Right lung (tissue), 5 donors: ENCODE results near the gene MAPKAP1. TPM values are rescaled to one million over a fixed set of nuclear protein-coding genes. Genes with fewer than 3 reads are reported as not detected.

Experiments used
- DNase-seq, 2 donors: peaks; one replicate each; pipeline ENCODE4 v3.0.0-alpha.2; 2013
- polyA plus RNA-seq, 5 donors: library from polyadenylated mRNA; unstranded; fragments of 120-200 nt; gene quantifications; one replicate each; pipeline versions ENCODE4 v1.2.1 to v1.2.3, GENCODE V29; 2013; ENCODE audit warnings: inconsistent platforms in 1 of 5, low replicate concordance in 1 of 5; ENCODE audit not compliant: insufficient read length in 5 of 5, insufficient read depth in 1 of 5

MAPKAP1 gene
- polyA plus RNA-seq, 5 donors: 55.7 to 66.6 (median 60.1) TPM

DNA sequence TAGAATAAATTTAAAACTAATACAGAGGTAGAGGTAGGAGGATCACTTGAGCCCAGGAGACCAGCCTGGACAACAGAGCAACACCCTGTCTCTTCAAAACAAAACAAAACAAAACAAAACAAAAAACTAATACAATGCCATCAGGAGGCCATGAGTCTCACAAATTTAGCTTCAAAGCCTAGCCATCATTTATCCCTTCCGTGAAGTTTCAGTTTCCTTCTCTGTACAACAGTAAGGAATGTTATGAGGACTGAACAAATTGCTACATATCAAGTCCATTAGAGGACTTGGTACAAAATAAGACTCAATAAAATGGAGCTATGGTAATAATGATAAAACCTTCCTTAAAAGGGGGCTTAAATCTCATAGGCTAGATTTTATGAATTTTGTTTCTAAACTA lies 60.8 kb downstream of the MAPKAP1 start:
- DNase-seq: no peak

DNA sequence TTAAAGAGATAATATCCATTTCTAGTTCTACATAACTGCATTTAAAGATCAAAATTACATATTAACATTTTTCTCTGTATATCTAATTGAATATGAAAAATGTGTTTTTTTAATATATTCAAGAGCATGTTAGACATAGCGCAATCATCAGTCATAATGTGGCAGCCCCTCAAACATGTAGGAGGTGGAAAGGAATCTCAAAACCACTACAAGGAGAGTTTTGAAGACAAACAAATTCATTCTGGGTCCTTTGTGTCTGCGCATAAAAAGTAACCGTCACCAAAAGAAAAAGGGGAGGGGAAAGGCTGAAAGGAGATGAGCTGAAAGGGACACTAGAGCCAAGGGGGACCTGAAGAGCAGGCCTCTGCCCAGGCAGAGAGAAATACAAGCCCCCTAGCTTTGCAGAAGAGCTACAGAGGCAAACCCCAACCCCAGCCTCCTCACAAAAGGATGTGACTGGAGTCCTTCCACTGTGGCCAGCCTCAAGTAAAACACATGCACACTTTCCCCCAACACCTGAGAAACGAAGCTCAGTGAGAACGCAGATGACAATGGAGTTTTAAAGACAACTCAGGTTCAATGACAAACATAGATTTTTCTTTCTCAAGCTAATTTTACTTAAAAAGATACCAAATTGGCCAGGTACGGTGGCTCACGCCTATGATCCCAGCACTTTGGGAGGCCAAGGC lies 62.0 kb downstream of the MAPKAP1 start:
- no peak for DNase-seq

DNA sequence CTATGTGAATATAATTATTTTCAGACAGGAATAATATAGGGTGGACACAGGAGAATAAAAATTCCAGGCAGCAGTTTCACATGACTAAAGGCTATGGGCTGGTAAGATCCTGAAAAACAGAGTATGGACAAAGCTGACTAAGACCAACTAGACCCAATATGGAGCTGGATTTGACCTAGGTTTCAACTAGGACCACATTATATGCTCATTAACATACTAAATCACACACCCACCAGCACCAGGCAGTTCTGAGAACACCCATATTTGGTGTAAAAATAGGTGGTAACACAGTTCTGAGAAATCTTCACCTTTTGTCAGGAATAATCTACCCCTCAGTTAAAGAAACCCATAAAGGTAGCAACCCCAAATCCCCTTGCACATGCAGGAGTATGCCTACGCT lies 64.7 kb downstream of the MAPKAP1 start:
- DNase-seq: no peak

DNA sequence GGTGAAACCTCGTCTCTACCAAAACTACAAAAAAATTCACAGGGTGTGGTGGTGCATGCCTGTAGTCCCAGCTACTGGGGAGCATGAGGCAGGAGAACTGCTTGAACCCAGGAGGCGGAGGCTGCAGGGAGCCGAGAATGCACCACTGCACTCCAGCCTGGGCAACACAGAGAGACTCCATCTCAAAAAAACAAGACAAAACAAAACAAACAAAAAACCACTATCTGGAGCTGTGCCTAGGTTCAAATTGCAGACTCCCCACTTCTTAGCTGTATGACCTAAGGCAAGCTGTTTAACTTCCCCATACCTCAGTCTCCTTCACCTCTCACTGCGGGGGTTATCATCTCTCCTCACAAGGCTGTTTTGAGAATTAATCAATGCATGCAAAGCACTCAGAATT lies 68.0 kb downstream of the MAPKAP1 start:
- no peak for DNase-seq

DNA sequence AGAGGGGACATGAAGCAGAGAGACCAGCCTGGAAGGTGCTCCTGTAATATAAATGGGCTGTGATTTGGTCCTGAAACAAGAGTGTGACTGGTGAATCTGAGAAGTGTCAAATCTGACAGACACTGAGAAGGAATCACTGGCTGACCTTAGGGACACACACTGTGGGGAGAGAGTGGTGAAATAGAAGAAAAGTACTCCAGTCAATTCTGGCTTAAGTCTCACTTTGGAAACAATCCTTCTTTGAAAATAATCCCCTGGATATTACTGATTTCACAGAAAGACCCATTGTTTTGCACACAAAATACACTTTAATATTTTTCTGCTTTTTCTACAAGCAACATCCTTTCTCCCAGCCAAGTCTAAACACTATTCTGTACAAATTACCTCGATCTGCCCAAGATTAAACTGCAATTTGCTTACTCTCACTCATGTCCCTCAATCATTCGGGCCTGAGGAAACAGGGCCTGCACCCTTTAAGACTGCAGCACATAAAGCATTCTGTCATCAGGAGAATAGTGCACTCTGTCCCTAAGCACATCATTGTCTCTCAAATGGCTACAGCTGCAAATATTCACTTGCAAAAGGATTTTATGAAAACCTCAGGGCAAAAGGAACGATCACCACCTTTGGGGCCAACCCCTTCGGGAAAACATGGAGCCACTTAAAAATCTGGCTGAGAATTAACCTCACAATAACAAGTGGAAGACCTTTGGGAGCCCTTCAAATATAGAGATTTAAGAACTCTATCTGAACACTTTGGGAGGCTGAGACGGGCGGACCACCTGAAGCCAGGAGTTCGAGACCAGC lies 68.6 kb downstream of the MAPKAP1 start:
- no peak for DNase-seq

DNA sequence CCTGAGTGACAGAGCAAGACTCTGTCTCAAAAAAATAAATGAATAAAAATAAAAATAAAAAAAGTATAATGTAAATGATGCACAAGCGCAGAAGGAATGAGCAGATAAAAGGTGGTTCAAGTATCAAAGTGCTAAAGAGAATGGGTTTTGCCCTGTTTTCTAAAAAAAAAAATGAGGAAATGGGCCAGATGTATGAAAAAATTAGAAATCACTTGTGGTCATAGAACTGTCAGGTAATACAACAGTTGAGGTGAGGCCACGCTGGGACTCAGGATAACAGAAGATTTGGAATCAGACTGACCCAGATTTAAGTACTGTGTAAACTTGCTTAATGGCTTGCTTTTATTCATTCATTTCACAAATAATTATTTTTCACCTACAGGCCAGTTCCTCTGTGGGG lies 69.8 kb downstream of the MAPKAP1 start:
- DNase-seq: no peak

DNA sequence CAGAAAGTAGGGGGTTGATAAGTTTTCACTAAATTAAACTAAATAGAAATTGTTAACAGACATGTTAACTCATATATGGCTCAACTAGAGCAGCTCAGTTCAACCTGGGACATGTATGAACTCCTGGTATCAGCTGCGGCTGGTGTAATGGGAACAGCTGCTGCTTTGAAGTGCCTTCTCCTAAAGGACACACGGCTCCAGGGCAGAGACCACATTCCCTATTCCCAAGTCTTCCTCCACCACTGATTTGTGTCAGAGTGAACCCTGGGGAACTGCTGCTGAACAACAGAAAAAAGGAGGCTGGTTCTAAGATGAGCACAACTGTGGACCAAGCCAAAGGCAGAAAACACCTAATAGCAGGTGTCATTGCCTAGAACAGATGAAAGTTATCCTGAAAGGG lies 71.1 kb downstream of the MAPKAP1 start:
- no peak for DNase-seq

DNA sequence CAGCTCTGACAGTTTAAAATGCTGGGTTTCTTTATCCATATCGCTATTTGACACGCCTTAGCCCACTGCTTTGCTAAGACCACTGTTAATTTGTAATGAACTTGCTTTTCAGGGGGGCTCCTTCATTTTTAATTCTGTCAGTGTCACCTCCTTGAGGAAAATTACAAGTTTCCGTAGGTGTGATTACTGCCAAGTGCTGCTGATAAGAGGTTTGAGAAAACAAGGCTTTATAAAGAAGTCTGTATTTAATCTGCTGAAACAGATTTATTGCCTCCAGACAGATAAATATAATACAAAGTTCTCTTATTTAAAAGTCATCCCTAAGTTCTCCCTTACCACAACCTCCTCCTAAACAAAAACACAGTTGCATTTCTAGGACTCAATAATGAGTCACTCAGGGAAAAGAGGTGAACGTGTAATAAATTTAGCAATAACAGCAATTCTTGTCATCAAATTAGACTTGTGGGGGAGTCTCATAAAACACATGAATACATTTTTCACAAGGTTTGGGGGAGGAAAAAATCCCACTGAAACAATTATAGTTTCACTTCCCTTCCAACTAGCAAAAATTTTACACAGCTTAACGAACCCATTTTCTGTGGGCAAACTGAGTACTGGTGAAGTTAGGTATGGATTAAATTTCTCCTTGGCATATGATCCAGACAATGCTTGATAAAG lies 72.8 kb downstream of the MAPKAP1 start:
- no peak for DNase-seq

DNA sequence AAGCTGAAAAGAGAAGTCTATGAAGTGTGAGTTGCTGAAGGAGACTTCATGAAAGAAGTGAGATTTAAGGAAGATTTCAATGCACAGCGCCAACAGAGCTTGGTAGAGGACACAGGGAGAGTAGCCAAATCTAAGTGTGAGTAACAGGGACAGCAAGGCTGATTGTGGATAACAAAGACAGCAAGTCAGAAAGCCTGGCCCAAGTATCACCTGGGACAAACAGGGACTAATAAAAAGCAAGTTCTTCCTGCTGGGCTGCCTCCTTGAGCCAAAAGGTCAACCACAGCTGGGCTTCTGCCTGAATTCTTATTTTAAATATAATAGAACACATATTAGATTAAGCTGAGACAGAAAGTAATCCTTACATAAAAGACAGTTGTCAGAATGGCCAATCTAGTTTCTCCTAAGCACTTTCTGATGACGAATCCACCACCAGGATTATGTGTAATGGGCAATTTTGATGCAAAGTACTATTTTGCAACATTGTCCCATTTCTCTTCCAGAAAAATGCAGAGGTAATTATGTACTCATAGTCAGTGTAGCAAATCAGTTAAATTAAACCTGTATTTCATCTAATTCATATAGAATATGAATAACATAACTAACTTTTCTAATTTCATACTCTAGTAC lies 73.8 kb downstream of the MAPKAP1 start:
- DNase-seq: no peak

DNA sequence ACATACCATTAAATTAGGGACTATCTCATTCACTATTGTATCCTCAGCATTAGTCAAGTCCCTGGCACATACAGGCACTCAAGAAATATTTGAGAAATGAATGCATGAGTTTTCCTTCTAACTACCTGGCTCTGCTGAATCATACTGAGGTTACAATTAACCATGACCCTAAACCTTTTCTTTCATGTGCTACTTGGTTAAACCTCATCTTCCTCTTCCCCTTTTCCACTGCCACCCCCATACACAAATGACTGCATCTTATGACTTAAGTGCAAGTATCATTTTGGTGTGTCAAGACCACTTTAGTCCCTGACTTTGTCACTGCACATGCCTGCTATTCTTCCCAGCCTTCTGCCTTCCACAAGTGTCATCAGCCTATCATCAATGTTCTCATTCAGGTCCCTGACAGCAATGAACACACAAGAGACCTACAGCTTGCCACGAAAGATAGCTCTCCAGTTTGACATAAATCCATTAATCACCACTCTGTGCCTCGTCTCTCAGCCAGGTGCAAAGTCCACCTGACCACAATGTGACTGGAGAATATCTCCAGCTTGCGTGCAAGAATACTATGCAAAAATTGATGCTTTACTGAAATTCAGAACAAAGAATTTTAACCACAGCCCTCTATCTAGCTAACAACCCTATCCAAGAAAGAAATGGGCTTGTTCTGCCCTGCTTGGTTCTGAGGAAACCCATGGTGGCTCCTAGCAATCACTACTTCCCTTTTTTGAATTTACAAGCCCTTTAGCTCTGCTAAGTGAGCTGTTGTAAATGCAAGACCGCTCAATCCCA lies 74.5 kb downstream of the MAPKAP1 start:
- DNase-seq: no peak

DNA sequence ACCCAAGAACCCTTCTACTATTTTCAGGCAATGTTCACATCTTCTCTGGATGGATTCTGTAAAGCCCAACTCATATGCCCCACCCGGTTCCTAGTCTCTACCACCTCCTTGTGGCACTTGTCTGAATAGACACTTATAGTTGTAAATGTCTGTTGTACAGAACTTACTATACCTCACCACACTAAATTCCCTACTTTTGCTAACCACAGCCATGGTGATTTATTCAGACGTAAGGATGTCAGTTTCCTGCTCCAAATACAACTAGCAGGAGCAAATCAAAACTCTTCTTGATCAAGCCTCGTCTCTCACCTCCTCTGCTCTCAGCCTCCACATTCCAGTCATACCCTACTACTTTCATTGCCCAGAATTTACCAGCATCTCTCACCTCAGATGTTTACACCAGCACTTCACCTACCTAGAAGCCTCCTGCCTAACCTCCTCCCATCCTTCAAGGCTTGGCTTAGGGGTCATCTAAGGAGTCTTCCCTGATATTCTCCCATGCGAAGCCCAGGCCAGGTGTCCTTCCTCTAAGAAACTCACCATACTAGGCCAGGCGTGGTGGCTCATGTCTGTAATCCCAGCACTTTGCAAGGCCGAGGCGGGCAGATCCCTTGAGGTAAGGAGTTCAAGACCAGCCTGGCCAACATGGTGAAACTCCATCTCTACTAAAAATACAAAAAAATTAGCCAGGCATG lies 75.5 kb downstream of the MAPKAP1 start:
- no peak for DNase-seq

DNA sequence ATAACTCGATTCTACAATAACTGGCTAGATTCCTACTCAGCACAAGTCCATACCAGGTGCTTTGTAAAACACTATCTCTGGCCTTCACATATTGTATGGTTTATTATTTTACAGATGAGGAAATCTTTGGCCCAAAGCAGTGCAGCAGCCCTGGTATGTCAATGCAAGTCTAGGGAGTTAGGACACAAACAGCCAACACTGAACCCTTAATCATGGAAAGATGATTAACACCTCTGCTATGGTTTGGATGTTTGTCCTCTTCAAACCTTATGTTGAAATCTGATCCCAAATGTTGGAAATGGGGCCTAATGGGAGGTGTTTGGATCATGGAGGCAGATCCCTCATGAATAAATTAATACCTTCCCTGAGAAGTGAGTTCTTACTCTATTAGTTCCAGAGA lies 76.6 kb downstream of the MAPKAP1 start:
- DNase-seq: no peak

DNA sequence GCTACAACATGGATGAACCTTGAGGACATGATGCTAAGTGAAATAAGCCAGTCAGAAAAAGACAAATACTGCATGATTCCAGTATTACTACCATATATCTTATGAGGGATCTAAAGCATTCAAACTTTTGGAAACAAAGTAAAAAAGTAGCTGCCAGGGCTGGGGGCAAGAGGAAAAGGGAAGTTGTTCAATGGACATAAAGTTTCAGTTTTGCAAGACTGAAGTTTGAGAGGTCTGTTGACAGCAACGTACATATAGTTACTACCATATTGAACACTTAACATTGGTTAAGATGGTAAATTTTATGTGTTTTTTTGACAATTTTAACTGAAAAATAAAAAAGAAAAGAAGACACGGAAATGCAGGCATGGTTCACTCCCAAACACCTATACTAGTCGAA lies 77.6 kb downstream of the MAPKAP1 start:
- DNase-seq: no peak

DNA sequence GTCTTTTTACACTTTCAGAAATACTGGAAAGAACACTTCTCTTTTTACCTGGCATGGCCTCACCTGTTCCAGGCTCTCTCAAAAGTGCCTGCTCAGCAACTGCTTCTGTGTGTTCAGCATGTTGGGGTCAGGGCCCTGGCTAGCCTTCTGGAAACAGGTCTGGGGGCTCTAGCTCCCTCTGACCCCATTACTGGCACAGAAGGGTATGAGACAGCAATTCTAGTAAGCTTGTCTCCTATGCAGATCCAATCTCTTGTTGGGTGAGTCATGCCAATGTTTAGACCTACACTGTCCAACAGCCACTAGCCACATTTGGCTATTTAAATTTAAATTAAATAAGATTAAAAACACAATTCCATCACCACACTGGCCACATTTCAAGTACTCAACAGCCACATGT lies 80.8 kb downstream of the MAPKAP1 start:
- no peak for DNase-seq

DNA sequence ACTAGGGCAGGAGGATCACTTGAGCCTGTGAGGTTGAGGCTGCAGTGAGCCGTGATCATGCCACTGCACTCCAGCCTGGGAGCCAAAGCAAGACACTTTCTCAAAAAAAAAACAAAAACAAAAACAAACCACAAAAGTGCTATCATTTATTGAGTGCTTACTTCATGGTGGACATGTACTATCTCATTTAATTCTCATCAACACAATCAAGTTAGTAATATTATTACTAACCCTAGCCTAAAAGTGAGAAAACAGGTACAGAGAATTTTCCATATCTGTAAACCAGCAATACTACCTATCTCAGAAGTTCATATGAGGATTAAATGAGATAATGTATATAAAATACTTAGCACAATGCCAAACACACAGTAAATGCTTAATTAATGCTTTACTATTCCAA lies 85.8 kb downstream of the MAPKAP1 start:
- DNase-seq: no peak

DNA sequence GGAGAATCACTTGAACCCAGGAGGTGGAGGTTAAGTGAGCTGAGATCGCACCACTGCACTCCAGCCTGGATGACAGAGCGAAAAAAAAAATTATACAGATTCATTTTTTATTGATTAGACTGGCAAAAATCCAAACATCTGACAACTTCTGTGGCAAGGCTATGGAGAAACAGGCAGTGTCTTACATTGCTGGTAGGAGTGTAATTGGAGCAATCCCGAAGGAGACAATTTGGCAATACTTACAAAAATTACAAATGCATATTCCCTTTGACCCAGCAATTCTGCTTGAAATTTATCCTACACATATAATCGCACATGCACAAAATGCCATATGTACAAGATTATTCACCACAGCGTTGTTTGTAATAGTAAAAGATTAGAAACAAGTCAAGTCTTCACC lies 86.8 kb downstream of the MAPKAP1 start:
- no peak for DNase-seq

DNA sequence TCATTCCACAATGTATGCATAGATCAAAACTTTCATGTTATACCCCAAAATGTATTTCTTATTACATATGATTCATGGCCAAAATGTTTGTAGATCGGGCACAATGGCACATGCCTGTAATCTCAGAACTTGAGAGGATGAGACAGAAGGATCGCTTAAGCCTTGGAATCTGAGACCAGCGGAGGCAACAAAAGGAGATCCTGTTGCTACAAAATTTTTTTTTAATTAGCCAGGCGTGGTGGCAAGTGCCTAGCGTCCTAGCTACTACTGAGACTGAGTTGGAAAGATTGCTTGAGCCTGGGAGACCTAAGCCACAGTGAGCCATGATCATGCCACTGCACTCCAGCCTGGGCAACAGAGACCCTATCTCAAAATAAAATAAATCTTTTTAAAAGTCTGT lies 89.9 kb downstream of the MAPKAP1 start:
- DNase-seq: no peak

DNA sequence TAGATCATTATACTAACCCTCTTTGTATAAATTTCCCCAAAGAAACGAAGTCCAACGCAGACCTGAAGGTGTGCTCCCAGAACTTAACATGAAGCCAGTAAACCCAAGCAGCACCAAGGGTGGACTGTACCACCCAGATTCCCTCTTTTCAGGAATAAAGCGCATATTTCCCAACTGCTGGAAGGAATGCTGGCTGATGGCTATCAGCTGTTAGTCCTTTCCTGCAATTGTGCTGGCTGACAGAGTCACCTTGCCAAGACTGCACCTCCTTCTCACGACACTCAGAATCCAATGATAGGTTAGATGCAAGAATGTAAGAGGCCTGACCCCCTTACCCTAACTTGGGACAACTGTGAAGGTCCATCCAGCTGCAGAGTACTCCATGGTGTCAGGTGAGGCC lies 93.9 kb downstream of the MAPKAP1 start:
- no peak for DNase-seq

DNA sequence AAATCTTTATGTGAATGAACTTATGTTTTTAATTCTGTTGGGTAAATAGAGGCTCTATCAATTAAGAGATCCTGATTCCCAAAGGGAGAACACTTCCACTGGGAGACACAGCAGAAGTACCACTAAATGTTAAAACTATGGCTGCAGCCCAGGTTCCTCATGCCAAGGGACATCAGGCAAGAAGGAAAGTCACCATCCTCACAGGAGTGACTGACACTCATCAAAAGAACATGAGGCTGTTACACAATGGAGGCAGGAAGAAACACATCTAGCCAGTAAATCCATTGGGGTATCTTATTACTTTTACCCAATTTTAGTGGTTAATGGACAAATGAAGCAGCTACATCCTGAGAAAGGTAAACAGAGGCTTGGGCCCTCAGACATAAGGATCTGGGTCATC lies 94.4 kb downstream of the MAPKAP1 start:
- no peak for DNase-seq

DNA sequence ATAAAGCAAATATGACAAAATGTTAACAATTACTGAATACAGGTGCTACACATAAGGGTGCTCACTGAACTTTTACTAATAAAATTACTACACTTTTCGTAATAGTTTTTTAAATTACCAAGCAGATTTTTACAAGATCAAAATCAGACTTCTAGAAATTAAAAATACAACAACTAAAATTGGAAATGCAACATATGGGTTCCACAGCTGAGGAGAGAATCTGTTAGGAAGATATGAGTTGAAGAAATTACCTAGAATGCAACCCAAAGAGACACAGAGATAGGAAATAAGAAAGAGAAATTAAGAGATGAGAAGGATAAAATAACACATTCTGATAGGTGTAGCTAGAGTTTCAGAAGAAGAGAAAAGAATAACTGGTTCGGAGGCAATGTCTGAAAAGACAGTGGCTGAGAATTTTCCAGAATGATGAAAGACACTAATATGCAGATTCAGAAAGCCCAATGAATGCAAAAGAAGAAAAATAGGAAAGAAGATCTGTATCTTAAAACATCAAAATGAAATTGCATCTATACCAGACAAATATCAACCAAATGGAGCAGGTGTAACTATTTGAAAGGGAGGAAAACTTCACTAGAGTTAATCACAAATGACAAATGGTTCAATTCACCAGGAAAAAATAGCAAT lies 95.8 kb downstream of the MAPKAP1 start:
- no peak for DNase-seq

DNA sequence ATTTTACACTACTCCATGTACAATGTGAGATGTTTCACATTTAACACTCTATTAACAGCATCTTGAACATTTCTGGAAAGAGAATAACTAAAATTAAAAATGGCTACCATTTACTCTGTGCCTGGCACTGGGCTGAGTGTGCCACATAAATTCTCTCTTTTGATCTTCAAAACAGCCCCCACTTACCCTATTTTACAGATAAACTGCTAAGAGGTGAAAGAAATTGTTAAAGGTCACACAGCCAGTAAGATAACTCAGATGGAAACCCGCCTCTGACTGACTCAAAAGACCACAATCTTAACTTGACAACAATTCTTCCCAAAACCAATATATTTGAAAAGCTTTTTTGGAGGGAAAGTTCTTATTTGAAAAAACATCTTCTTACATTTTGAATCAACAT lies 97.3 kb downstream of the MAPKAP1 start:
- no peak for DNase-seq
